IMR-90 (cell line): ENCODE measurements around the gene ALKBH7. TPM values are rescaled to one million over a fixed set of nuclear protein-coding genes. Genes with fewer than 3 reads are reported as not detected.

Experiments
- ATAC-seq: fragments of 200-7000 bp; cut with Tn5 transposase; 2 replicates; pipeline ENCODE4 v1.9.1; 2020; ENCODE audit warnings: low read depth, mild to moderate bottlenecking, moderate library complexity
- BruUV-seq: library from RNA; stranded (reverse); fragments of 400-500 nt; replicated peaks from 2 replicates; lab custom pipeline; 2021; lab: Mats Ljungman, UMichigan
- CTCF ChIA-PET: fragments of 300-600 bp; formaldehyde crosslinking; extraction: SDS; loops from one replicate; lab custom pipeline; 2021; ENCODE audit warnings: antibody characterized with exemption; lab: Yijun Ruan, JAX
- POLR2A ChIA-PET: fragments of 300-600 bp; sonication (Branson Sonifier 250); formaldehyde crosslinking; loops from one replicate; lab custom pipeline; 2022; ENCODE audit warnings: antibody characterized with exemption; ENCODE audit not compliant: unreplicated experiment; lab: Charles Lee
- DNase-seq: peaks from one replicate; pipeline ENCODE4 v3.0.0; 2013
- H2AFZ ChIP-seq: replicated peaks from 2 replicates; pipeline ENCODE3; 2013; ENCODE audit warnings: low read length, mild to moderate bottlenecking; ENCODE audit not compliant: poor library complexity
- H2AK5ac ChIP-seq: 2 replicates; pipeline ENCODE4 v1.6.1; 2013; ENCODE audit warnings: low read depth, low read length, inconsistent platforms
- H2AK9ac ChIP-seq: replicated peaks from 2 replicates; pipeline ENCODE3; 2013; ENCODE audit warnings: mild to moderate bottlenecking, low read depth, low read length, moderate library complexity; ENCODE audit not compliant: poor library complexity
- H2BK120ac ChIP-seq: 2 replicates; pipeline ENCODE4 v1.6.1; 2013; ENCODE audit warnings: low read depth, low read length, inconsistent platforms
- H2BK15ac ChIP-seq: 3 replicates; pipeline ENCODE4 v1.6.1; 2013; ENCODE audit warnings: low read depth, low read length, inconsistent platforms
- H2BK20ac ChIP-seq: 2 replicates; pipeline ENCODE4 v1.6.1; 2013; ENCODE audit warnings: low read depth, mild to moderate bottlenecking, inconsistent platforms, low read length, moderate library complexity
- H2BK5ac ChIP-seq: 2 replicates; pipeline ENCODE4 v1.6.1; 2013; ENCODE audit warnings: mild to moderate bottlenecking, low read depth, low read length, inconsistent platforms; ENCODE audit not compliant: poor library complexity, severe bottlenecking
- H3K14ac ChIP-seq: replicated peaks from 2 replicates; pipeline ENCODE4 v1.6.1; 2013; ENCODE audit warnings: low read depth, low read length, inconsistent platforms
- H3K18ac ChIP-seq: 2 replicates; pipeline ENCODE4 v1.6.1; 2013; ENCODE audit warnings: low read depth, low read length, control low read depth
- H3K23ac ChIP-seq: 2 replicates; pipeline ENCODE4 v1.6.1; 2013; ENCODE audit warnings: low read depth, low read length, inconsistent platforms
- H3K27ac ChIP-seq: 2 replicates; pipeline ENCODE4 v1.5.1; 2013; ENCODE audit warnings: mild to moderate bottlenecking, control low read depth, low read length; ENCODE audit not compliant: insufficient read depth
- H3K27me3 ChIP-seq: 2 replicates; pipeline ENCODE4 v1.6.1; 2013; ENCODE audit warnings: low read length; ENCODE audit not compliant: control insufficient read depth, insufficient read depth
- H3K36me3 ChIP-seq: 2 replicates; pipeline ENCODE4 v1.6.1; 2013; ENCODE audit warnings: low read length, mixed read lengths; ENCODE audit not compliant: control insufficient read depth, insufficient read depth
- H3K4ac ChIP-seq: 2 replicates; pipeline ENCODE4 v1.6.1; 2013; ENCODE audit warnings: low read depth, low read length, inconsistent platforms
- H3K4me1 ChIP-seq: 2 replicates; pipeline ENCODE4 v1.6.1; 2013; ENCODE audit warnings: low read length, mixed read lengths; ENCODE audit not compliant: control insufficient read depth, insufficient read depth
- H3K4me2 ChIP-seq: 2 replicates; pipeline ENCODE4 v1.6.1; 2013; ENCODE audit warnings: low read depth, mild to moderate bottlenecking, control low read depth, low read length, moderate library complexity
- H3K4me3 ChIP-seq: 2 replicates; pipeline ENCODE4 v1.5.1; 2013; ENCODE audit warnings: low read depth, mild to moderate bottlenecking, control low read depth, low read length, moderate library complexity; ENCODE audit not compliant: insufficient read depth
- H3K56ac ChIP-seq: 2 replicates; pipeline ENCODE4 v1.6.1; 2013; ENCODE audit warnings: low read length, inconsistent platforms; ENCODE audit not compliant: insufficient read depth; ENCODE audit errors: extremely low read depth
- H3K79me1 ChIP-seq, 2 experiments: 2 replicates each; pipeline ENCODE4 v1.6.1; 2013; ENCODE audit warnings: low read length in 2 of 2, inconsistent platforms in 1 of 2, low read depth in 1 of 2
- H3K9ac ChIP-seq: 2 replicates; pipeline ENCODE4 v1.6.1; 2013; ENCODE audit warnings: low read depth, low read length, control low read depth
- H3K9me1 ChIP-seq: 2 replicates; pipeline ENCODE4 v1.6.1; 2013; ENCODE audit warnings: low read length, inconsistent platforms; ENCODE audit not compliant: insufficient read depth
- H3K9me3 ChIP-seq: 2 replicates; pipeline ENCODE4 v1.6.1; 2013; ENCODE audit warnings: low read length; ENCODE audit not compliant: control insufficient read depth, insufficient read depth
- H4K20me1 ChIP-seq: 2 replicates; pipeline ENCODE4 v1.6.1; 2013; ENCODE audit warnings: low read length, inconsistent platforms; ENCODE audit not compliant: insufficient read depth
- H4K5ac ChIP-seq: 2 replicates; pipeline ENCODE4 v1.6.1; 2013; ENCODE audit warnings: mild to moderate bottlenecking, low read depth, low read length, control low read depth
- H4K8ac ChIP-seq, 2 experiments: 2 replicates each; pipeline ENCODE4 v1.6.1; 2013; ENCODE audit warnings: low read depth in 2 of 2, low read length in 2 of 2, control low read depth in 1 of 2, inconsistent platforms in 1 of 2
- H4K91ac ChIP-seq: 2 replicates; pipeline ENCODE4 v1.6.1; 2013; ENCODE audit warnings: low read depth, low read length, inconsistent platforms; ENCODE audit not compliant: insufficient read depth
- BHLHE40 ChIP-seq: fragments of 150-350 bp; IDR thresholded peaks from 2 replicates; pipeline ENCODE4 v1.6.1; 2016; ENCODE audit warnings: mild to moderate bottlenecking, low read depth, low read length
- FOS ChIP-seq: fragments of 150-350 bp; IDR thresholded peaks from 2 replicates; pipeline ENCODE4 v1.6.1; 2016; ENCODE audit warnings: low read depth, low read length
- MAFK ChIP-seq: IDR thresholded peaks from 2 replicates; pipeline ENCODE4 v1.6.1; 2012; ENCODE audit warnings: low read depth, low read length, improper control_type of control experiment
- MXI1 ChIP-seq: IDR thresholded peaks from 2 replicates; pipeline ENCODE4 v1.6.1; 2012; ENCODE audit warnings: low read depth, mild to moderate bottlenecking, low read length, moderate library complexity, borderline replicate concordance
- NFE2L2 ChIP-seq: fragments of 150-350 bp; IDR thresholded peaks from 2 replicates; pipeline ENCODE4 v1.6.1; 2016; ENCODE audit warnings: low read depth, mild to moderate bottlenecking, low read length
- POLR2A ChIP-seq: IDR thresholded peaks from 2 replicates; pipeline ENCODE4 v1.6.1; 2012; ENCODE audit warnings: mild to moderate bottlenecking, low read depth, low read length
- RAD21 ChIP-seq: IDR thresholded peaks from 2 replicates; pipeline ENCODE4 v1.6.1; 2012; ENCODE audit warnings: low read length, improper control_type of control experiment
- RCOR1 ChIP-seq: IDR thresholded peaks from 2 replicates; pipeline ENCODE4 v1.6.1; 2012; ENCODE audit warnings: mild to moderate bottlenecking, low read length, improper control_type of control experiment; ENCODE audit not compliant: insufficient replicate concordance
- RFX5 ChIP-seq: IDR thresholded peaks from 2 replicates; pipeline ENCODE4 v1.8.0; 2012; ENCODE audit warnings: low read depth, mild to moderate bottlenecking, low read length, moderate library complexity
- SMC3 ChIP-seq: fragments of 150-350 bp; IDR thresholded peaks from 2 replicates; pipeline ENCODE4 v1.6.1; 2016; ENCODE audit warnings: low read depth, mild to moderate bottlenecking, antibody characterized with exemption, low read length, moderate library complexity
- WGBS, 2 experiments: methylation state at CpG; one replicate each; pipeline versions ENCODE4 v1.1.5 to v1.1.7; 2013; ENCODE audit warnings: missing lambda C conversion rate in 2 of 2; ENCODE audit not compliant: insufficient read length in 1 of 2; ENCODE audit errors: extremely low coverage in 2 of 2; 5-methylcytosine and 5-hydroxymethylcytosine counted together
- dilution Hi-C: fragments of 300-500 bp; cut with HindIII; formaldehyde crosslinking; loops from one replicate; pipeline ENCODE4 v1.14.3; 2018; ENCODE audit warnings: low sequenced_read_pairs; ENCODE audit not compliant: unreplicated experiment
- in situ Hi-C: fragments of 300-500 bp; cut with MboI; formaldehyde crosslinking; loops from 3 replicates; pipeline ENCODE4 v1.14.3; 2019; ENCODE audit warnings: low sequenced_read_pairs, inconsistent platforms, mixed read lengths
- intact Hi-C: fragments of 100-400 bp; cut with micrococcal nuclease; formaldehyde crosslinking; loops from 2 replicates; pipeline ENCODE4 v1.10.0; 2022
- polyA plus RNA-seq, 3 experiments: library from polyadenylated mRNA; depleted of rRNA; stranded (reverse); fragments of >200 nt; gene quantifications; 2 replicates each; pipeline ENCODE4 v1.2.3, GENCODE V29; 2012; ENCODE audit warnings: low replicate concordance in 1 of 3
- total RNA-seq: library from RNA; depleted of rRNA; stranded (reverse); fragments of >200 nt; gene quantifications from 2 replicates; pipeline ENCODE4 v1.2.3, GENCODE V29; 2012
- TF ChIP-seq, protein P1 (sequence below): conservative IDR thresholded peaks from 2 replicates; pipeline ENCODE4 v1.5.1; 2012; ENCODE audit warnings: mild to moderate bottlenecking, low read depth, low read length, improper control_type of control experiment
- TF ChIP-seq, protein P2 (sequence below): fragments of 150-350 bp; IDR thresholded peaks from 2 replicates; pipeline ENCODE4 v1.6.1; 2017; ENCODE audit warnings: mild to moderate bottlenecking, antibody characterized with exemption, low read length, low read depth

The ALKBH7 gene
- total and polyA plus RNA-seq, 2 of the 4 experiments (the other 2 are of a cell fraction), result 9.3 to 22.5 TPM

GRCh38 chr19:6352381-6353165, 20.0 kb upstream of the ALKBH7 start:
- no peaks in the 10 kb centered on the region; the same call in 1 of the 2 replicates for H3K27me3 ChIP-seq
- H2AK9ac ChIP-seq, result no peak overlapping the region
- H4K91ac ChIP-seq, result no peak overlapping the region
- no peak overlapping the region for H3K23ac ChIP-seq
- H2BK120ac ChIP-seq, result no peak overlapping the region
- no peak overlapping the region for H3K27ac ChIP-seq
- no peak overlapping the region for H2BK20ac ChIP-seq
- no peak overlapping the region for H3K18ac ChIP-seq
- no peaks in the 10 kb centered on the region for H3K9me1 ChIP-seq
- intact Hi-C loops (no loop called here), in situ Hi-C loops (no loop called here), dilution Hi-C loops (no loop called here)
- H4K8ac ChIP-seq, result no peak overlapping the region
- no peak for DNase-seq
- no peak overlapping the region for H3K4me2 ChIP-seq
- H2BK5ac ChIP-seq, result no peak overlapping the region
- H4K5ac ChIP-seq, result no peak overlapping the region
- H3K79me1 ChIP-seq, result no peaks in the 10 kb centered on the region
- no peaks in the 10 kb centered on the region for H4K20me1 ChIP-seq
- H3K4ac ChIP-seq, result no peak overlapping the region
- H3K4me1 ChIP-seq, result no peaks in the 10 kb centered on the region
- no peak overlapping the region for H2AFZ ChIP-seq
- ATAC-seq, result no peak
- WGBS, 2 experiments, result no CpG with 5 or more reads among the region's 2 CpGs
- no peak overlapping the region for H3K14ac ChIP-seq
- BruUV-seq, result no TSS peak
- no peak for TF ChIP-seq MAFK
- no peak for TF ChIP-seq NFE2L2
- TF ChIP-seq, protein P1, sequence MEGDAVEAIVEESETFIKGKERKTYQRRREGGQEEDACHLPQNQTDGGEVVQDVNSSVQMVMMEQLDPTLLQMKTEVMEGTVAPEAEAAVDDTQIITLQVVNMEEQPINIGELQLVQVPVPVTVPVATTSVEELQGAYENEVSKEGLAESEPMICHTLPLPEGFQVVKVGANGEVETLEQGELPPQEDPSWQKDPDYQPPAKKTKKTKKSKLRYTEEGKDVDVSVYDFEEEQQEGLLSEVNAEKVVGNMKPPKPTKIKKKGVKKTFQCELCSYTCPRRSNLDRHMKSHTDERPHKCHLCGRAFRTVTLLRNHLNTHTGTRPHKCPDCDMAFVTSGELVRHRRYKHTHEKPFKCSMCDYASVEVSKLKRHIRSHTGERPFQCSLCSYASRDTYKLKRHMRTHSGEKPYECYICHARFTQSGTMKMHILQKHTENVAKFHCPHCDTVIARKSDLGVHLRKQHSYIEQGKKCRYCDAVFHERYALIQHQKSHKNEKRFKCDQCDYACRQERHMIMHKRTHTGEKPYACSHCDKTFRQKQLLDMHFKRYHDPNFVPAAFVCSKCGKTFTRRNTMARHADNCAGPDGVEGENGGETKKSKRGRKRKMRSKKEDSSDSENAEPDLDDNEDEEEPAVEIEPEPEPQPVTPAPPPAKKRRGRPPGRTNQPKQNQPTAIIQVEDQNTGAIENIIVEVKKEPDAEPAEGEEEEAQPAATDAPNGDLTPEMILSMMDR, result no peak
- TF ChIP-seq RCOR1, result no peak
- TF ChIP-seq RAD21, result no peak
- TF ChIP-seq RFX5, result no peak
- no peak for TF ChIP-seq SMC3
- no peak for TF ChIP-seq POLR2A
- no peak for TF ChIP-seq MXI1
- TF ChIP-seq BHLHE40, result no peak
- no peak for TF ChIP-seq FOS
- TF ChIP-seq, protein P2, sequence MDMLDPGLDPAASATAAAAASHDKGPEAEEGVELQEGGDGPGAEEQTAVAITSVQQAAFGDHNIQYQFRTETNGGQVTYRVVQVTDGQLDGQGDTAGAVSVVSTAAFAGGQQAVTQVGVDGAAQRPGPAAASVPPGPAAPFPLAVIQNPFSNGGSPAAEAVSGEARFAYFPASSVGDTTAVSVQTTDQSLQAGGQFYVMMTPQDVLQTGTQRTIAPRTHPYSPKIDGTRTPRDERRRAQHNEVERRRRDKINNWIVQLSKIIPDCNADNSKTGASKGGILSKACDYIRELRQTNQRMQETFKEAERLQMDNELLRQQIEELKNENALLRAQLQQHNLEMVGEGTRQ, result no peak
- H3K36me3 ChIP-seq, result no peaks in the 10 kb centered on the region
- no peak overlapping the region for H2AK5ac ChIP-seq
- POLR2A ChIA-PET, result no interaction called here
- no peak overlapping the region for H3K9ac ChIP-seq
- H3K56ac ChIP-seq, result no peak overlapping the region
- no peak overlapping the region for H2BK15ac ChIP-seq
- H3K9me3 ChIP-seq, result no peaks in the 10 kb centered on the region
- CTCF ChIA-PET, result interaction anchor here (1.4 kb wide), 1 partner anchor 19 kb away, joined by 3 read pairs; the partner anchor contains the start of gene ACER1
- no peak overlapping the region for H3K4me3 ChIP-seq
